ENCODE results near the gene FZD7. TPM values are rescaled to one million over a fixed set of nuclear protein-coding genes. Genes with fewer than 3 reads are reported as not detected.

Gene FZD7
- total RNA-seq, 1 experiment from 2014 or later: 302 TPM

- Histone ChIP-seq H3K4ac (ENCODE audit: low read depth, low read length) (no peak overlapping the region), H2BK12ac (ENCODE audit: insufficient read length, low read depth, low read length) (peak overlapping the region; percentile 31), H4K91ac (ENCODE audit: insufficient read length, low read depth, low read length) (peak overlapping the region; percentile 46), H3K23me2 (ENCODE audit: insufficient read length, low read depth, low read length, poor library complexity, severe bottlenecking) (no peaks in the 10 kb centered on the region), H2BK20ac (ENCODE audit: low read depth, low read length, poor library complexity, severe bottlenecking) (no peak overlapping the region), H3K9me3 (ENCODE audit: control insufficient read depth, low read depth, low read length) (no peaks in the 10 kb centered on the region), H2AFZ (ENCODE audit: low read length) (no peak overlapping the region), H3K79me2 (ENCODE audit: insufficient read depth, low read length) (no peaks in the 10 kb centered on the region), H3K23ac (ENCODE audit: insufficient read length, low read depth, low read length) (no peak overlapping the region), H3K56ac (ENCODE audit: insufficient read length, low read depth, low read length) (no peak overlapping the region), H3K9ac (ENCODE audit: extremely low read depth, insufficient read length, low read length) (peak overlapping the region; percentile 31), H3K79me1 (ENCODE audit: insufficient read depth, low read depth, low read length, poor library complexity, severe bottlenecking) (no peaks in the 10 kb centered on the region), H4K5ac (ENCODE audit: insufficient read length, low read depth, low read length) (peak overlapping the region; percentile 49), H3K4me2 (ENCODE audit: insufficient read depth, insufficient read length, low read length) (peak overlapping the region; percentile 30), H2BK120ac (ENCODE audit: low read depth, low read length, poor library complexity, severe bottlenecking) (peak overlapping the region; percentile 10), H3K18ac (ENCODE audit: insufficient read length, low read depth, low read length) (peak overlapping the region; percentile 43), H2BK5ac (ENCODE audit: insufficient read length, low read length) (peak overlapping the region; percentile 57), H3T11ph (ENCODE audit: low read length) (peak overlapping the region; percentile 68), H3K4me1 (ENCODE audit: insufficient read depth, low read length) (peaks cover 13% of the 10 kb centered on the region), H2BK15ac (ENCODE audit: low read depth, low read length) (0 out of 2 replicates have a peak overlapping the region, but pooled peaks have one; percentile 4), H4K20me1 (ENCODE audit: control insufficient read depth, insufficient read depth, insufficient read length) (no peaks in the 10 kb centered on the region), H2AK5ac (ENCODE audit: insufficient read length, low read length) (peak overlapping the region; percentile 98), H3K27me3 (ENCODE audit: insufficient read depth, low read length) (no peaks in the 10 kb centered on the region), H3K14ac (ENCODE audit: insufficient read depth, low read length) (peak overlapping the region; percentile 43; the same call in 1 of the 2 replicates), H4K8ac (replicated peaks; ENCODE audit: insufficient read length, low read depth, low read length) (no peak overlapping the region), H3K27ac (ENCODE audit: insufficient read length, low read depth, low read length) (peak overlapping the region; percentile 97)
- no CpG with 5 or more reads among the region's 8 CpGs for WGBS (ENCODE audit: extremely low coverage, insufficient read length, low lambda C conversion rate)
- Mint-ChIP-seq H3K36me3 (ENCODE audit: insufficient read depth in 1 of 3, low read depth in 3 of 3) (peaks cover 0 to 9% (median 4%) of the 10 kb centered on the region in 3 experiments; a peak in 3 of 7 replicates), H3K9me3 (no peaks in the 10 kb centered on the region), H3K27ac (peak overlapping the region; percentile 90 to 98 (median 96)), H3K27me3 (ENCODE audit: low read depth) (no peaks in the 10 kb centered on the region; the same call in 1 of the 2 replicates), H3K4me1 (peaks cover 62 to 71% of the 10 kb centered on the region in 2 experiments), H3K4me3 (no peak overlapping the region; a peak in 1 of 5 replicates)
- DNase-seq: no peak
- no peak for TF ChIP-seq CTCF (conservative IDR thresholded peaks at IDR 0.05)
These were observed 36.9 kb upstream of the FZD7 start for GRCh38 chr2:201996679-201997314.

All from H9 (cell line).